ENCODE measurements around the gene TTC9C. TPM values are rescaled to one million over a fixed set of nuclear protein-coding genes. Genes with fewer than 3 reads are reported as not detected.

TTC9C gene
- total and polyA plus RNA-seq, 2 of the 13 experiments (the other 11 are each of a cell fraction or from before 2014, with no cell fraction given) = 28.0 to 36.4 TPM

- 0 out of 2 replicates have a peak, but pooled peaks have one; percentile 18 for TF ChIP-seq ZBTB40 (IDR thresholded peaks at IDR 0.05)
- no peak for TF ChIP-seq ZBTB40 (CRISPR knock-in tag; IDR thresholded peaks at IDR 0.05)
- 0 out of 2 replicates have a peak, but pooled peaks have one; percentile 52 for TF ChIP-seq MEF2D (CRISPR knock-in tag; IDR thresholded peaks at IDR 0.05)
- TF ChIP-seq ZNF580 (CRISPR knock-in tag; IDR thresholded peaks at IDR 0.05; ENCODE audit: borderline replicate concordance, low read depth) = 0 out of 2 replicates have a peak, but pooled peaks have one; percentile 41
- TF ChIP-seq JARID2 (CRISPR knock-in tag; IDR thresholded peaks at IDR 0.05; ENCODE audit: insufficient replicate concordance) = peak; percentile 80
- 0 out of 2 replicates have a peak, but pooled peaks have one; percentile 10 for TF ChIP-seq PBX2 (CRISPR knock-in tag; IDR thresholded peaks at IDR 0.05)
- TF ChIP-seq TFAP4 (IDR thresholded peaks at IDR 0.05; ENCODE audit: borderline replicate concordance, low read depth) = peak; percentile 12; the same call in 1 of the 2 replicates
- 0 out of 2 replicates have a peak, but pooled peaks have one; percentile 55 for TF ChIP-seq AHDC1 (CRISPR knock-in tag; IDR thresholded peaks at IDR 0.05; ENCODE audit: borderline replicate concordance)
- peak; percentile 74 for TF ChIP-seq HDAC1 (CRISPR knock-in tag; IDR thresholded peaks at IDR 0.05)
- TF ChIP-seq ZNF546 (CRISPR knock-in tag; conservative IDR thresholded peaks at IDR 0.05) = 0 out of 2 replicates have a peak, but pooled peaks have one; percentile 24
These were observed at the start of gene TTC9C (continued) for GRCh38 chr11:62728171-62728988.
